Endometrium (tissue), 2 donors: ENCODE measurements around the gene CCL27.

Experiments used
- FAIRE-seq: peaks from 2 replicates; lab custom pipeline; 2012; peaks lifted over from hg19 to GRCh38; lab: Jason Lieb, UNC
- donor health status: control.
- donor health status: control.

The CCL27 gene

GRCh38 chr9:34662526-34663302 is at the start of gene CCL27:
TSS of gene CCL27 (minus strand) at chr9:34662657. CDS start at chr9:34662633, 24 bp downstream.
- no peak for FAIRE-seq

DNA sequence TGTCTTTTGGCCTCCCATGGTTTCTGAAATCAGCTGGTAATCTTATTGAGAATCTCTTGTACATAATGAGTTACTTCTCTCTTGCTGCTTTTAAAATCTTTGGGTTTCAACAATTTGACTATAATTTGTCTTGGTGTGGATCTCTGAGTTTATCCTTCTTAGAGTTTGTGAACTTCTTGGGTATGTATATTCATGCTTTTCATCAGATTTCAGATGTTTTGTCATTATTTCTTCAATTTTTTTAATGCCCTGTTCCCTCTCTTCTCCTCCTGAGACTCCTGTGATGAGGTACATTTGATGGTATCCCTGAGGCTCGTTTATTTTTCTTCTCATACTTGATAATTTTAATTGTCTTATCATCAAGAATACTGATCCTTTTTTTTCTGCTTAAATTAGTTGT is 49.7 kb upstream of the CCL27 start:
- FAIRE-seq: no peak

DNA sequence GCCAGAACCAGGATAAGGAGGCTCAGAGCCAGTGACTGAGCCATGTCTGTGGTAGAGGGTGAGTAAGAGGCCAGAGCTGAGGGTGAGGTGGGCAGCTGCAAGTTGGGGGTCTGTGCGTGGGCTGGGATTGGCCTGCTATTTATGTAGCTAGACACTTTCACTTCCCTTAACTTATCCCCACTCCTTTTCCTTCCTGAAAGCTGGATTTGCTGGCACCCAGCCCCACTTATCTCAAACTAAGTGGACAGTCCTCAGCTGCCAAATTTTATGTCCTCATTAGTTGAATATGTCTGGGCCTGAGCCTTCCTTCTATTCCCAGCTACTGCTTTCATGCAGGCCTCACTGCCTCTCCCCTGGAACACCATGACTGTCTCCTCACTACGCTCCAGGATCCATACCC is 47.6 kb upstream of the CCL27 start, which contains the start of gene CCL21:
Gene CCL21 (minus strand): TSS at position 114 of the 400 bp plus-strand sequence. CDS start 70 bp downstream, at position 44.
- no peak for FAIRE-seq

DNA sequence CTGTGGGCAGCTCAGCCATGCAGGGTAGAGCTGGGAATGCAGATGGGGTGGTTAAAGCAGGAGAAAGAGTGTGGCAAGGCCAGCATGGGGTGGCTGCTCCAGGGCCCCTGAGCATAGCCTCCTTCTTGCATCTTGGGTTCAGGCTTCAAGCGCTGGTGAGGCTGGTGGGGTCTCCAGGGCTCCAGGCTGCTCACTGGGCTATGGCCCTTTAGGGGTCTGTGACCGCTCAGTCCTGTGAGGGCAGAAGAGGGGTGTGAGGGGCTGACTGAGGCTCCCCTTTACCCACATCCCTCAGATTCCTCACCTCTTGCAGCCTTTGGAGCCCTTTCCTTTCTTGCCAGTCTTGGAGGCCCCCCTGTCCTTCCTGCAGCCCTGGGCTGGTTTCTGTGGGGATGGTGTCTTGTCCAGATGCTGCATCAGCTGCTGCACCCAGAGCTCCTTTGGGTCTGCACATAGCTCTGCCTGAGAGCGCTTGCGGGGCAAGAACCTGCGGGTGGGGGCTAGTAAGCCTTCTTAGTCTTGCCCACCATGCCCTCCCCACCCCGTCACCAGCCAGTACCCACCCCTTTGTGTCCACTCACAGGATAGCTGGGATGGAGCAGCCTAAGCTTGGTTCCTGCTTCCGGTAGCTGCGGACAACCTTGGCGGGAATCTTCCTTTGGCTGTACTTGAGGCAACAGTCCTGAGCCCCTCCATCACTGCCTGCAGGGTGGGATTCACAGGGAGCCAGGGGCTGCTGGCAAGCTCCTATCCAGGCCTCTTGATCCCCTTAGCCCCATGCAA is 46.9 kb upstream of the CCL27 start:
- no peak for FAIRE-seq

DNA sequence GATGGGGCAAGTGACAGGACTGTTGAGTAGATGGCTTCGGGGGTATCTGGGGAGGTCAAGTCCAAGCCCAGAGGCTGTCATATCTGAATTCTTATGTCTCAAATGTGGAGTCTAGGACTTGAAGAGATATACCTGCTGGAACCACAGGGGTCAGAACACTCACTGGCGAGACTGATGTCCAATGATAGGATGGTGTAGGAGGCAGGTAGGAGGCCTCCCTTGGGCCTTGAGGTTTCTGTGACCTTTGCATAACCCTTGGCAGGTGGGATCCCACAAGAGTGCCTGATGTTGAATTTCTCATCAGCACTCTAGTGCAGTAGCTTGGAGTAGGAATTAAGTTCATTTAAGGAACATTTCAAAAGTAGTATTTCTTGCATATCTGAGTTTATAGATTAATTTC is 44.7 kb upstream of the CCL27 start:
- FAIRE-seq: no peak

DNA sequence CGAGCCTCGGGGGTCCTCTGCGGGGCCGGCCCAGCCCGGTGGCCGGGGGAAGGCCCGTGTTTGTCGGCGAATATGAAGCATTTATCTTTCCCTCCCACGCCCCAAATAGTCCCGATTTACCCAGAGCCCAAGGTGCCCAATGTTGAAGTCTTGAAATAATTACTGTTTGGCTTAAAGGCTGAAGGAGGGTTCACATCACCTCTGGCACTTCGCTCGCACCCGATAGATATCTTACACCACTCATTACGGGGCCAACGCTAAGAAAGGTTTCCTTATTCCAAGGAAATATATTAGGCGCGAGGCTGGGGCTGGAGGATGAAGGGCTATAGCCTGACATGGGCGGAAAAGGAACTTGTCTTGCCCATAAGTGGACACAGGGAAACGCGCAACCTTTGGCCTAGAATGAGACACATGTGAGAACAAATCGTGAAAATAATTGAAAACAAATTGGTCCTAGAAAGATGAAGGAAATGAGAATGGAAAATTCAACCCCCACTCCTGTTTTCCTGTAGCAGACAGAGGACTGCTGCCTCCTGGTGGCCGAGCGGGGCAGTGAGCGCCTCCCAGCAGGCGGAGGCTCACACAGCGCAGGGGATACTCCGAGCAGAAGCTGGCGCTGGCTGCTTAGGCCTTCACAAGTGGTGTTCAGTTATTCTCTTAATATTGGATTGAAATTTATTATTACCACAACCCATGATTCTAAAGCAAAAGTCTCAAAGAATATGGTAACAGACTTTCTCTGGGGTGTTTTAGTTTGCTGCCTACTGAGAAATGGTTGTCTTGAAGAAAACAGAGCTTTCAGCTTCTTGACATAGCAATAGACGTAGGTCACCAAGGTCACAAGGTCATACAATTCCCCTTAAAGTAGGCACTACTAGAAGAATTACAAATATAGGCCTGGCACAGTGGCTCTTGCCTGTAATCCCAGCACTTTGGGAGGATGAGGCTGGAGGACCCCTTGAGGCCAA is 39.6 kb upstream of the CCL27 start:
- FAIRE-seq: peak; percentile 83

DNA sequence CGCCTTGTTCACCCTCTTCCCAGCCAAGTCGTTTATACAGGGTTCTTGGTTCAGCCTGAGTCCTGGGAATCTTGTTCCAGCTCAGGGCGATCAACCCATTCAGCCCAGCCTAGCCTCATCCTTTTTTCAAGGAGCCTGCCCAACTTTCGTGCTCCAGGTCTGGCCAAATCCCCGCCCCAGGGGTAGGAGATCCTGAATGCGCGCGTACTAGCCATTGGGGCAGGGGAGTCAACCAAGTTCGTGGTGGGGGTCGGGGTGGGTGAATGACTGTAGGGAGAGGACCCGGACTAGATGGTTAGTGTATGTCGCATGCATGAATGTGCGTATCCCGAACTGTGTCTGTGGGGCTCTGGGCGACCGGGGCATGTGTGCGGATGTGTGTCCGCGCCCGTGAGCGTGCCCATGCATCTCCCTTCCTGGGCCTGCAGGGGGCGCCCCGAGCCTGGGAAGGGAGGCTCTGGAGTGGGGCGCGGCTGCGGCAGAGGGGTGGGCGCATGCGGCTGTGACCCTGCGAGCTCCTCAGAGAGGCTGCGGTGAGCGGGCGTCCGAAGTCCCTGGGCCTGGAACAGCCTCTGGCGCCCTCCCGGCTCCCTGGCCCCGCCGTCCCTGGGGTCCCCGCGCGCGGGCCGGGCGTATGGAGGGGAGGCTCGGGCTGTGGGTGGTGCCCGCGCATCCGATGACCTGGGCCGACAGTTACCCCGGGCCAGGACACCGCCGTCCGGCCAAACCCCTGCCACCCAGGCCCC is 38.7 kb upstream of the CCL27 start:
- no peak for FAIRE-seq

- FAIRE-seq: no peak
Measured at GRCh38 chr9:34694811-34695210, 32.4 kb upstream of the CCL27 start.

DNA sequence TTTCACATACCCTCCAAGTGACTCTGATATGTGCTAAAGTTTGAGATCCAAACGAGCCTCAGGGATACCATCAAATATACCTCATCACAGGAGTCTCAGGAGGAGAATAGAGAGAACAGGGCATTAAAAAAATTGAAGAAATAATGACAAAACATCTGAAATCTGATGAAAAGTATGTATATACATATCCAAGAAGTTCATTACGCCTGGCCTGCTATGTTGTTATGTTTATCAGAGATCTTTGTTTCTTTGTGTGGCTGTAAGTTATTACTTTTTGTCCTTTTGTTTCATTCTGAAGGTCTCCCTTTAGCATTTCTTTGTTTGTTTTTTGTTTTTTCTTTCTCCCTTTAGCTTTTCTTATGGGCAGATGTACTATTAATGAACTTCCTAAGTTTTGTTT is 31.1 kb upstream of the CCL27 start:
- no peak for FAIRE-seq

DNA sequence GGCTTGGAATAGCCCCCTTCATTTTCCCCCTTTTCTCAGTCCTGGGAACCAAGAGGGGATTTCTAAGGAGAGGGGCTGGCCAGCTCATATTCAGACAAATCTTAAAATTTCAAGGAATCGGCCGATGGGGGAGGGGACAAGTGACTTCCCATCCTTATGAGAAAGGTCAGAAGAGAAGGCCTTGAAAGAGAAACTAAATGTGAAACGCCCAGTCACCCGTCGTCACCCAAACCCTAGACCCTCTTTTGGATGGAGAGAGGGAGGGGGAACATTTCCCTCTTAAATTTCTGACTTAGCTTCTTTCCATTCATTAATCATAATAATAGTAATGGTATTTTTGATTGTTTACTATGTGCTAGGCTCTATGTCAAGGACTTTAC is 29.5 kb upstream of the CCL27 start:
- FAIRE-seq: no peak

- no peak for FAIRE-seq
Measured at GRCh38 chr9:34690983-34691935, 28.8 kb upstream of the CCL27 start, which contains the start of gene CCL19. TSS of gene CCL19 (minus strand) at chr9:34691276. CDS start at chr9:34691139, 137 bp downstream.

GRCh38 chr9:34689512-34689911 is 27.1 kb upstream of the CCL27 start:
- FAIRE-seq: no peak

GRCh38 chr9:34689116-34689470 is 26.6 kb upstream of the CCL27 start:
- FAIRE-seq: no peak

- no peak for FAIRE-seq
Measured at GRCh38 chr9:34688329-34689115, 26.1 kb upstream of the CCL27 start.

DNA sequence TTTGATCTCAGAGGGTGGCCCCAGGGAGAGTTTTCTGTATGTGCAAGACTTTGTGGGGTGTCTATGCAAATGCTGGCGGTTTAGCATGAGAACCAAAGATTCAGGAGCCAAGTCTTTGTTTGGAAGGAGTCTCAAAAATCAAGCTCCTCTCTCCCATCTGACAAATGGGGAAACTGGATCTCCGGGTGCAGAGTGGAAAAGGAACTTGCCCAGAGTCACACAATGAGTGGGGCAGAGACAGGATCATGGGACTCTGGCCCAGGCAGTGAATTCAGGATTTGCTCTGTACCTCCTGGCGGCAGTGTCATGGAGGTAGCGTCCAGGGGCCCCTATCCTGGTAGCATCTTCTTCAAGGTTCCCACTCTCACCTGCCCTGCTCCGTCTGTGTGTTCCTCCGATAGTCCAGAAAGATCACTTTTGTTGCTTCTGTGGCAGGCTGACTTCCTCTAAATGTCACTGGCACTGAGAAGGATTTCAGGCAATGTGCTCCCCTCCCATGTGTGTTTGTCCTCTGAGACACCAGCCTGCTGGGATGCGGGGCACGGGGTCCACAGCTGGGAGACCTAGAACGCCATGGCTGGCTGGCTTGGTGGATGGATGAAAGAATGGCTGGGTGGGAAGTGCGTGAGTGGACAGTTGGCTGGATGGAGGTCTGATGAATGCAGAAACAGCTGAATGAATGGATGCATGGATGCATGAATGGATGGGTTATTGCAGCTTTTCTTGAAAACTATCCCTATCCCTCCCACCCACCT is 25.0 kb upstream of the CCL27 start:
- FAIRE-seq: no peak

GRCh38 chr9:34686732-34687131 is 24.3 kb upstream of the CCL27 start:
- no peak for FAIRE-seq

DNA sequence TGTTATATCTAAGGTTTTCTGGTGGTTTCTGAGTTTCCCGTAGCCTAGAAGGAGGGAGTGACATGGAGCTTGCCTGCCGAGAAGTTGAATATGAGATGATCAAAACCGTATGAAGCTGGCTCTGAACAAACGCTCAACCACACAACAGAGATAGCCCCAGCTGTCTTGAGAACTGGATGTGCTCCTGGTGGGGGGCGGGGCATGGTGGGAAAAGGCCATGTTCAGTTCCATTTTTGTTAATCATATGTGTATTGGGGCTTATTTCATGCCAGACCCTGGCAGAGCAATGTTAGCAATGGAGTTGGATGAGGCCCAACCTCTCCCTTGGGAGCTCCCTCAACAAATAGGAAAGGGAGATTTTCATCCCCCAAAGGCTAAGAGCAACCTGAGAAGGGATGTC is 23.8 kb upstream of the CCL27 start:
- no peak for FAIRE-seq

DNA sequence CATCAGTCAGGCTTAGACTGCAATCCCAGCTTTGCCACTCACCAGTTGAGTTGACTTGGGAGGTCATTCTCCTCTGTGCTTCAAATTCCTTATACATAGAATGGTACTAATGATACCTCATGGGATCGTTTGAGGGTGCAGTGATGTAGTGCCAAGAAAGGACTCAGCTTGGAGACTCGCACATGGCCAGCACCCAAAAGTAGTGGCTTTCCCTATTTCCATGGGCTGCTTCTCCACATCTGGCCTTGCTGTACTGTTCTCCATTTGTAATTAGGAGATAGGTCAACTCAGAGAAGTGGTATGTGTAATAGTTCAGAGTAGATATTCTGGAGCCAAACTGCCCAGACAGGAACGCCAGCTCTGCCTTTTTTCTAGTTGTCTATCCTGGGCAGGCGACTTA is 23.1 kb upstream of the CCL27 start:
- FAIRE-seq: no peak

- no peak for FAIRE-seq
Measured at GRCh38 chr9:34684816-34685215, 22.4 kb upstream of the CCL27 start.
